PC-9 (cell line): Measurements from ENCODE around the gene TTK.

Experiments
- EZH2 ChIP-seq: fragments of 200-600 bp; sonication (generic); IDR thresholded peaks from 2 replicates; pipeline ENCODE4 v1.8.0; 2017; ENCODE audit warnings: antibody characterized with exemption, low read depth
- TF ChIP-seq, protein P1 (sequence below): fragments of 200-600 bp; sonication (generic); conservative IDR thresholded peaks from 2 replicates; pipeline ENCODE4 v1.6.1; 2017; ENCODE audit warnings: mixed run types, antibody characterized with exemption, mild to moderate bottlenecking, moderate library complexity

GRCh38 chr6:79969784-79970183 lies 34.7 kb upstream of the TTK start:
- TF ChIP-seq, protein P1, sequence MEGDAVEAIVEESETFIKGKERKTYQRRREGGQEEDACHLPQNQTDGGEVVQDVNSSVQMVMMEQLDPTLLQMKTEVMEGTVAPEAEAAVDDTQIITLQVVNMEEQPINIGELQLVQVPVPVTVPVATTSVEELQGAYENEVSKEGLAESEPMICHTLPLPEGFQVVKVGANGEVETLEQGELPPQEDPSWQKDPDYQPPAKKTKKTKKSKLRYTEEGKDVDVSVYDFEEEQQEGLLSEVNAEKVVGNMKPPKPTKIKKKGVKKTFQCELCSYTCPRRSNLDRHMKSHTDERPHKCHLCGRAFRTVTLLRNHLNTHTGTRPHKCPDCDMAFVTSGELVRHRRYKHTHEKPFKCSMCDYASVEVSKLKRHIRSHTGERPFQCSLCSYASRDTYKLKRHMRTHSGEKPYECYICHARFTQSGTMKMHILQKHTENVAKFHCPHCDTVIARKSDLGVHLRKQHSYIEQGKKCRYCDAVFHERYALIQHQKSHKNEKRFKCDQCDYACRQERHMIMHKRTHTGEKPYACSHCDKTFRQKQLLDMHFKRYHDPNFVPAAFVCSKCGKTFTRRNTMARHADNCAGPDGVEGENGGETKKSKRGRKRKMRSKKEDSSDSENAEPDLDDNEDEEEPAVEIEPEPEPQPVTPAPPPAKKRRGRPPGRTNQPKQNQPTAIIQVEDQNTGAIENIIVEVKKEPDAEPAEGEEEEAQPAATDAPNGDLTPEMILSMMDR: no peak
- no peak for TF ChIP-seq EZH2
